ENCODE data around the gene EHD3.

The EHD3 gene

GRCh38 chr2:31256611-31257382 lies 22.8 kb downstream of the EHD3 start:
- Histone ChIP-seq H3K27ac (ENCODE audit: low read length) (no peak overlapping the region), H3K9ac (ENCODE audit: low read length in 2 of 2) (no peak overlapping the region), H3K36me3 (ENCODE audit: control insufficient read depth in 2 of 2, insufficient read depth in 2 of 2, low read length in 2 of 2) (peaks cover 0 to 6% of the 10 kb centered on the region in 2 donors), H3K9me3 (ENCODE audit: control insufficient read depth in 2 of 2, low read length in 2 of 2) (no peaks in the 10 kb centered on the region), H3K4me1 (ENCODE audit: control insufficient read depth, insufficient read depth, low read length) (no peaks in the 10 kb centered on the region), H3K4me3 (ENCODE audit: low read length in 2 of 2) (no peak overlapping the region), H3K27me3 (ENCODE audit: control insufficient read depth in 1 of 2, insufficient read depth in 2 of 2, low read length in 2 of 2) (no peaks in the 10 kb centered on the region)

- no peak overlapping the region for H3K4me3 ChIP-seq (ENCODE audit: low read length in 2 of 2)
- peaks cover 0 to 6% of the 10 kb centered on the region in 2 donors for H3K36me3 ChIP-seq (ENCODE audit: control insufficient read depth in 2 of 2, insufficient read depth in 2 of 2, low read length in 2 of 2)
- H3K4me1 ChIP-seq (ENCODE audit: control insufficient read depth, insufficient read depth, low read length), result no peaks in the 10 kb centered on the region
- H3K27ac ChIP-seq (ENCODE audit: low read length), result no peak overlapping the region
- no peaks in the 10 kb centered on the region for H3K27me3 ChIP-seq (ENCODE audit: control insufficient read depth in 1 of 2, insufficient read depth in 2 of 2, low read length in 2 of 2)
- H3K9me3 ChIP-seq (ENCODE audit: control insufficient read depth in 2 of 2, low read length in 2 of 2), result no peaks in the 10 kb centered on the region
- H3K9ac ChIP-seq (ENCODE audit: low read length in 2 of 2), result no peak overlapping the region
Measured at GRCh38 chr2:31258351-31258750, 24.4 kb downstream of the EHD3 start.

- Histone ChIP-seq H3K4me1 (ENCODE audit: control insufficient read depth, insufficient read depth, low read length) (no peaks in the 10 kb centered on the region), H3K27ac (ENCODE audit: low read length) (no peak overlapping the region), H3K27me3 (ENCODE audit: control insufficient read depth in 1 of 2, insufficient read depth in 2 of 2, low read length in 2 of 2) (no peaks in the 10 kb centered on the region), H3K4me3 (ENCODE audit: low read length in 2 of 2) (no peak overlapping the region), H3K9me3 (ENCODE audit: control insufficient read depth in 2 of 2, low read length in 2 of 2) (no peaks in the 10 kb centered on the region), H3K9ac (ENCODE audit: low read length in 2 of 2) (no peak overlapping the region), H3K36me3 (ENCODE audit: control insufficient read depth in 2 of 2, insufficient read depth in 2 of 2, low read length in 2 of 2) (peaks cover 0 to 8% of the 10 kb centered on the region in 2 donors)
Measured at GRCh38 chr2:31259075-31259474, 25.1 kb downstream of the EHD3 start.

- Histone ChIP-seq H3K27ac (ENCODE audit: low read length) (no peak overlapping the region), H3K4me3 (ENCODE audit: low read length in 2 of 2) (no peak overlapping the region), H3K4me1 (ENCODE audit: control insufficient read depth, insufficient read depth, low read length) (no peaks in the 10 kb centered on the region), H3K9me3 (ENCODE audit: control insufficient read depth in 2 of 2, low read length in 2 of 2) (no peaks in the 10 kb centered on the region), H3K27me3 (ENCODE audit: control insufficient read depth in 1 of 2, insufficient read depth in 2 of 2, low read length in 2 of 2) (no peaks in the 10 kb centered on the region), H3K36me3 (ENCODE audit: control insufficient read depth in 2 of 2, insufficient read depth in 2 of 2, low read length in 2 of 2) (peaks cover 0 to 9% of the 10 kb centered on the region in 2 donors), H3K9ac (ENCODE audit: low read length in 2 of 2) (no peak overlapping the region)
Measured at GRCh38 chr2:31260870-31261269, 26.9 kb downstream of the EHD3 start.

GRCh38 chr2:31263636-31264190 lies 29.8 kb downstream of the EHD3 start:
- no peak overlapping the region for H3K9ac ChIP-seq (ENCODE audit: low read length in 2 of 2)
- H3K27me3 ChIP-seq (ENCODE audit: control insufficient read depth in 1 of 2, insufficient read depth in 2 of 2, low read length in 2 of 2), result no peaks in the 10 kb centered on the region
- no peak overlapping the region for H3K27ac ChIP-seq (ENCODE audit: low read length)
- no peaks in the 10 kb centered on the region for H3K4me1 ChIP-seq (ENCODE audit: control insufficient read depth, insufficient read depth, low read length)
- H3K4me3 ChIP-seq (ENCODE audit: low read length in 2 of 2), result no peak overlapping the region
- H3K36me3 ChIP-seq (ENCODE audit: control insufficient read depth in 2 of 2, insufficient read depth in 2 of 2, low read length in 2 of 2), result peaks cover 0 to 12% of the 10 kb centered on the region in 2 donors
- no peaks in the 10 kb centered on the region for H3K9me3 ChIP-seq (ENCODE audit: control insufficient read depth in 2 of 2, low read length in 2 of 2)

GRCh38 chr2:31265234-31265633 lies 31.3 kb downstream of the EHD3 start:
- no peak overlapping the region for H3K27ac ChIP-seq (ENCODE audit: low read length)
- no peaks in the 10 kb centered on the region for H3K4me1 ChIP-seq (ENCODE audit: control insufficient read depth, insufficient read depth, low read length)
- peaks cover 0 to 9% of the 10 kb centered on the region in 2 donors for H3K36me3 ChIP-seq (ENCODE audit: control insufficient read depth in 2 of 2, insufficient read depth in 2 of 2, low read length in 2 of 2)
- no peaks in the 10 kb centered on the region for H3K9me3 ChIP-seq (ENCODE audit: control insufficient read depth in 2 of 2, low read length in 2 of 2)
- H3K9ac ChIP-seq (ENCODE audit: low read length in 2 of 2), result no peak overlapping the region
- H3K27me3 ChIP-seq (ENCODE audit: control insufficient read depth in 1 of 2, insufficient read depth in 2 of 2, low read length in 2 of 2), result no peaks in the 10 kb centered on the region
- no peak overlapping the region for H3K4me3 ChIP-seq (ENCODE audit: low read length in 2 of 2)

GRCh38 chr2:31266804-31267203 lies 32.9 kb downstream of the EHD3 start:
- Histone ChIP-seq H3K36me3 (ENCODE audit: control insufficient read depth in 2 of 2, insufficient read depth in 2 of 2, low read length in 2 of 2) (peaks cover 0 to 6% of the 10 kb centered on the region in 2 donors), H3K27me3 (ENCODE audit: control insufficient read depth in 1 of 2, insufficient read depth in 2 of 2, low read length in 2 of 2) (no peaks in the 10 kb centered on the region), H3K4me3 (ENCODE audit: low read length in 2 of 2) (no peak overlapping the region), H3K9me3 (ENCODE audit: control insufficient read depth in 2 of 2, low read length in 2 of 2) (no peaks in the 10 kb centered on the region), H3K27ac (ENCODE audit: low read length) (no peak overlapping the region), H3K9ac (ENCODE audit: low read length in 2 of 2) (no peak overlapping the region), H3K4me1 (ENCODE audit: control insufficient read depth, insufficient read depth, low read length) (no peaks in the 10 kb centered on the region)

- Histone ChIP-seq H3K27me3 (ENCODE audit: control insufficient read depth in 1 of 2, insufficient read depth in 2 of 2, low read length in 2 of 2) (peaks cover 0 to 3% of the 10 kb centered on the region in 2 donors), H3K9me3 (ENCODE audit: control insufficient read depth in 2 of 2, low read length in 2 of 2) (no peaks in the 10 kb centered on the region), H3K9ac (ENCODE audit: low read length in 2 of 2) (no peak overlapping the region), H3K36me3 (ENCODE audit: control insufficient read depth in 2 of 2, insufficient read depth in 2 of 2, low read length in 2 of 2) (peaks cover 0 to 6% of the 10 kb centered on the region in 2 donors), H3K4me3 (ENCODE audit: low read length in 2 of 2) (no peak overlapping the region), H3K27ac (ENCODE audit: low read length) (no peak overlapping the region), H3K4me1 (ENCODE audit: control insufficient read depth, insufficient read depth, low read length) (no peaks in the 10 kb centered on the region)
Measured at GRCh38 chr2:31267437-31268120, 33.6 kb downstream of the EHD3 start.

GRCh38 chr2:31268344-31268743 lies 34.4 kb downstream of the EHD3 start:
- H3K27ac ChIP-seq (ENCODE audit: low read length), result no peak overlapping the region
- peaks cover 0 to 6% of the 10 kb centered on the region in 2 donors for H3K36me3 ChIP-seq (ENCODE audit: control insufficient read depth in 2 of 2, insufficient read depth in 2 of 2, low read length in 2 of 2)
- no peaks in the 10 kb centered on the region for H3K9me3 ChIP-seq (ENCODE audit: control insufficient read depth in 2 of 2, low read length in 2 of 2)
- no peak overlapping the region for H3K9ac ChIP-seq (ENCODE audit: low read length in 2 of 2)
- H3K4me3 ChIP-seq (ENCODE audit: low read length in 2 of 2), result no peak overlapping the region
- no peaks in the 10 kb centered on the region for H3K4me1 ChIP-seq (ENCODE audit: control insufficient read depth, insufficient read depth, low read length)
- peaks cover 0 to 5% of the 10 kb centered on the region in 2 donors for H3K27me3 ChIP-seq (ENCODE audit: control insufficient read depth in 1 of 2, insufficient read depth in 2 of 2, low read length in 2 of 2)

- H3K4me3 ChIP-seq (ENCODE audit: low read length in 2 of 2), result no peak overlapping the region
- no peaks in the 10 kb centered on the region for H3K4me1 ChIP-seq (ENCODE audit: control insufficient read depth, insufficient read depth, low read length)
- no peak overlapping the region for H3K9ac ChIP-seq (ENCODE audit: low read length in 2 of 2)
- H3K27ac ChIP-seq (ENCODE audit: low read length), result no peak overlapping the region
- peaks cover 0 to 4% of the 10 kb centered on the region in 2 donors for H3K36me3 ChIP-seq (ENCODE audit: control insufficient read depth in 2 of 2, insufficient read depth in 2 of 2, low read length in 2 of 2)
- H3K9me3 ChIP-seq (ENCODE audit: control insufficient read depth in 2 of 2, low read length in 2 of 2), result no peaks in the 10 kb centered on the region
- H3K27me3 ChIP-seq (ENCODE audit: control insufficient read depth in 1 of 2, insufficient read depth in 2 of 2, low read length in 2 of 2), result peaks cover 1 to 10% of the 10 kb centered on the region in 2 donors
Measured at GRCh38 chr2:31269087-31269486, 35.1 kb downstream of the EHD3 start.
